WTC11 (cell line): ENCODE results near the gene SLAMF7. TPM values are rescaled to one million over a fixed set of nuclear protein-coding genes. Genes with fewer than 3 reads are reported as not detected.

Source experiments
- ATAC-seq: fragments of 200-7000 bp; cut with Tn5 transposase; 2 replicates; pipeline ENCODE4 v1.10.0; 2021; ENCODE audit warnings: mild to moderate bottlenecking, moderate library complexity
- CTCF ChIA-PET: fragments of 300-600 bp; sonication (Branson Sonifier 250); formaldehyde crosslinking; loops from one replicate; lab custom pipeline; 2021; ENCODE audit warnings: antibody characterized with exemption; lab: Charles Lee
- POLR2A ChIA-PET: fragments of 350-600 bp; sonication (Branson Sonifier 250); formaldehyde crosslinking; loops from one replicate; lab custom pipeline; 2021; ENCODE audit warnings: antibody characterized with exemption; lab: Charles Lee
- DNase-seq: peaks from one replicate; pipeline ENCODE4 v3.0.0; 2021; ENCODE audit warnings: low spot score
- H3K27ac Mint-ChIP-seq: 2 replicates; pipeline ENCODE4 v1.8.0; 2021; ENCODE audit warnings: mixed read lengths
- H3K27me3 Mint-ChIP-seq: 2 replicates; pipeline ENCODE4 v1.8.0; 2021; ENCODE audit warnings: low read depth, mild to moderate bottlenecking, moderate library complexity, mixed read lengths
- H3K36me3 Mint-ChIP-seq: 2 replicates; pipeline ENCODE4 v1.8.0; 2021; ENCODE audit warnings: mixed read lengths
- H3K4me1 Mint-ChIP-seq: 2 replicates; pipeline ENCODE4 v1.8.0; 2022; ENCODE audit warnings: mixed read lengths
- H3K4me3 Mint-ChIP-seq: 2 replicates; pipeline ENCODE4 v1.8.0; 2021; ENCODE audit warnings: mild to moderate bottlenecking, moderate library complexity, mixed read lengths
- H3K9me3 Mint-ChIP-seq: 2 replicates; pipeline ENCODE4 v1.8.0; 2021; ENCODE audit warnings: mixed read lengths
- CREM ChIP-seq: sonication (generic); formaldehyde crosslinking; IDR thresholded peaks from 2 replicates; pipeline ENCODE4 v1.8.1; 2022; ENCODE audit warnings: mild to moderate bottlenecking, missing genetic modification reagents, moderate library complexity
- CTCF ChIP-seq: fragments of 200-600 bp; IDR thresholded peaks from 2 replicates; pipeline ENCODE4 v1.8.0; 2022; ENCODE audit warnings: antibody characterized with exemption
- ELF4 ChIP-seq: sonication (generic); formaldehyde crosslinking; IDR thresholded peaks from 2 replicates; pipeline ENCODE4 v1.8.1; 2022; ENCODE audit warnings: low read depth, mild to moderate bottlenecking, moderate library complexity, missing genetic modification reagents
- GABPB1 ChIP-seq: sonication (generic); formaldehyde crosslinking; IDR thresholded peaks from 2 replicates; pipeline ENCODE4 v1.8.1; 2023; ENCODE audit warnings: mild to moderate bottlenecking, missing genetic modification reagents
- HMGA2 ChIP-seq: fragments of 250-450 bp; sonication (Bioruptor Pico); IDR thresholded peaks from 2 replicates; pipeline ENCODE4 v1.4.0; 2021; ENCODE audit warnings: mild to moderate bottlenecking, moderate library complexity
- RORB ChIP-seq: fragments of 250-450 bp; sonication (Bioruptor Pico); IDR thresholded peaks from 2 replicates; pipeline ENCODE4 v1.9.0; 2021; ENCODE audit warnings: mild to moderate bottlenecking
- SP1 ChIP-seq: sonication (generic); formaldehyde crosslinking; conservative IDR thresholded peaks from 2 replicates; pipeline ENCODE4 v1.8.1; 2022; ENCODE audit warnings: missing genetic modification reagents
- ZBTB21 ChIP-seq: sonication (generic); formaldehyde crosslinking; IDR thresholded peaks from 2 replicates; pipeline ENCODE4 v1.8.1; 2023; ENCODE audit warnings: mild to moderate bottlenecking, missing genetic modification reagents, borderline replicate concordance
- ZNF232 ChIP-seq: sonication (generic); formaldehyde crosslinking; IDR thresholded peaks from 2 replicates; pipeline ENCODE4 v1.8.0; 2022; ENCODE audit warnings: mild to moderate bottlenecking, missing genetic modification reagents
- ZNF396 ChIP-seq: fragments of 250-450 bp; sonication (Bioruptor Pico); IDR thresholded peaks from 2 replicates; pipeline ENCODE4 v1.8.0; 2021; ENCODE audit warnings: mild to moderate bottlenecking, moderate library complexity, borderline replicate concordance
- total RNA-seq: library from RNA; stranded (reverse); gene quantifications from 3 replicates; pipeline ENCODE4 v1.2.3, GENCODE V29; 2021
- TF ChIP-seq, protein P1 (sequence below): sonication (generic); formaldehyde crosslinking; IDR thresholded peaks from 2 replicates; pipeline ENCODE4 v1.8.0; 2022; ENCODE audit warnings: mild to moderate bottlenecking, missing genetic modification reagents
- TF ChIP-seq, protein P2 (sequence below): fragments of 250-450 bp; sonication (Bioruptor Pico); IDR thresholded peaks from 2 replicates; pipeline ENCODE4 v1.8.0; 2021; ENCODE audit warnings: mild to moderate bottlenecking

Gene SLAMF7
- total RNA-seq, 1 experiment from 2014 or later, result 0.15 TPM

GRCh38 chr1:160740133-160740688, 1.2 kb downstream of the SLAMF7 start:
- DNase-seq, result no peak
- H3K27ac Mint-ChIP-seq, result no peak overlapping the region
- no peak overlapping the region for H3K4me3 Mint-ChIP-seq
- peaks cover 9% of the 10 kb centered on the region; the same call in 1 of the 2 replicates for H3K27me3 Mint-ChIP-seq
- H3K36me3 Mint-ChIP-seq, result peaks cover 13% of the 10 kb centered on the region
- ATAC-seq, result no peak
- peaks cover 24% of the 10 kb centered on the region for H3K9me3 Mint-ChIP-seq
- CTCF ChIA-PET, result interaction anchor here (0.9 to 2.1 kb wide), 2 partner anchors 39 to 190 kb away, joined by 4 to 5 read pairs; no protein-coding TSS in a partner anchor
- peaks cover 7% of the 10 kb centered on the region for H3K4me1 Mint-ChIP-seq
- POLR2A ChIA-PET, result no interaction called here
- no peak for TF ChIP-seq ZBTB21 (CRISPR knock-in tag)
- TF ChIP-seq SP1, result no peak
- TF ChIP-seq, protein P1, sequence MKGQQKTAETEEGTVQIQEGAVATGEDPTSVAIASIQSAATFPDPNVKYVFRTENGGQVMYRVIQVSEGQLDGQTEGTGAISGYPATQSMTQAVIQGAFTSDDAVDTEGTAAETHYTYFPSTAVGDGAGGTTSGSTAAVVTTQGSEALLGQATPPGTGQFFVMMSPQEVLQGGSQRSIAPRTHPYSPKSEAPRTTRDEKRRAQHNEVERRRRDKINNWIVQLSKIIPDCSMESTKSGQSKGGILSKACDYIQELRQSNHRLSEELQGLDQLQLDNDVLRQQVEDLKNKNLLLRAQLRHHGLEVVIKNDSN (CRISPR knock-in tag), result no peak
- no peak for TF ChIP-seq GABPB1
- TF ChIP-seq HMGA2 (CRISPR knock-in tag), result no peak
- TF ChIP-seq CREM (CRISPR knock-in tag), result no peak
- no peak for TF ChIP-seq ZNF396 (CRISPR knock-in tag)
- TF ChIP-seq RORB (CRISPR knock-in tag), result no peak
- no peak for TF ChIP-seq CTCF
- TF ChIP-seq ZNF232 (CRISPR knock-in tag), result no peak

GRCh38 chr1:160741092-160741501, 2.0 kb downstream of the SLAMF7 start:
- Mint-ChIP-seq H3K4me3 (no peak overlapping the region), H3K36me3 (peaks cover 10% of the 10 kb centered on the region), H3K27ac (no peak overlapping the region)
- TF ChIP-seq, protein P2, sequence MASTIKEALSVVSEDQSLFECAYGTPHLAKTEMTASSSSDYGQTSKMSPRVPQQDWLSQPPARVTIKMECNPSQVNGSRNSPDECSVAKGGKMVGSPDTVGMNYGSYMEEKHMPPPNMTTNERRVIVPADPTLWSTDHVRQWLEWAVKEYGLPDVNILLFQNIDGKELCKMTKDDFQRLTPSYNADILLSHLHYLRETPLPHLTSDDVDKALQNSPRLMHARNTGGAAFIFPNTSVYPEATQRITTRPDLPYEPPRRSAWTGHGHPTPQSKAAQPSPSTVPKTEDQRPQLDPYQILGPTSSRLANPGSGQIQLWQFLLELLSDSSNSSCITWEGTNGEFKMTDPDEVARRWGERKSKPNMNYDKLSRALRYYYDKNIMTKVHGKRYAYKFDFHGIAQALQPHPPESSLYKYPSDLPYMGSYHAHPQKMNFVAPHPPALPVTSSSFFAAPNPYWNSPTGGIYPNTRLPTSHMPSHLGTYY (CRISPR knock-in tag), result no peak
- TF ChIP-seq, all 79 proteins: peak for 0
- POLR2A ChIA-PET, result no interaction called here
- peaks cover 19% of the 10 kb centered on the region for H3K9me3 Mint-ChIP-seq
- DNase-seq (no peak), ATAC-seq (no peak)
- CTCF ChIA-PET, result interaction anchor here (0.6 to 2.1 kb wide), 9 partner anchors 16 to 213 kb away, joined by 3 to 11 read pairs (median 4); partner anchors contain the start of gene ITLN2
- H3K27me3 Mint-ChIP-seq, result peaks cover 9% of the 10 kb centered on the region; the same call in 1 of the 2 replicates
- peaks cover 15% of the 10 kb centered on the region for H3K4me1 Mint-ChIP-seq

DNA sequence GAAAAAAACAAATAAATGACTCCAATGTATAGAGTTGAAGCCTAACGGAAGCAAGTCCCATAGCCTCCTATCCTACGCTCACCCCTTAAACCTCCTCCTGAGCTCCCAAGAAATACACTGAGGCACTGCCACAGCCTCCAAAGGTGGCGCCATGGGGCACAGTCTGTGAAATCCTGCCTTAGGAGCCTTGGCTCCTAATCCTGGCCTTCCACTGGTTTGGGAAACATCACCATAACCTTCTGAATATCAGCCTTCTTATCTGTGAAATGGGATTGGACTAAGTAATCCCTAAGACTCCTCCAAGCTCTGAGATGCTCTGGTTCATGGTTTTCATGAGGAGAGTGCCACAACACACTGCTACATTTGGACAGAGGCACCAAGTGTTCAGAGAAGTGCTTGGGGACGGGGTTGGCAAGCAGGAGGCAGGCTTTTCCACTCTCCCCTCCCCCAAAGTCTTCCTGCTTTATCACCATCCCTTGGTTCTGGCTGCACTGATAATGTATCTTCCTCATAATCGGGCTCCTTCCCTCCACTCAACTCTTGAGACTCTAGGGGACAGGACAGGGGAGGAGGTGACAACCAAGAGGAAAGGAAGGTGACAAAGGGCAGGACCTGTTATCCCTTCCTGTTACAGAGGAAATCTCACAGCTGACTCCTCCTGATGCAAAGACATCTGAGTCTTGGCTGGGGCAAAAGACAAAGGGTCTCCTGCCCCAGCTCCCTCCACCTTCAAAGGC, 2.7 kb downstream of the SLAMF7 start:
- Mint-ChIP-seq H3K4me1 (peaks cover 20% of the 10 kb centered on the region), H3K27ac (no peak overlapping the region), H3K9me3 (peaks cover 12% of the 10 kb centered on the region), H3K4me3 (no peak overlapping the region), H3K36me3 (peaks cover 4% of the 10 kb centered on the region), H3K27me3 (0 out of 2 replicates have a peak, but pooled peaks cover 4% of the 10 kb centered on the region)
- TF ChIP-seq ZNF232 (CRISPR knock-in tag), result no peak
- CTCF ChIA-PET, result interaction anchor here (0.6 to 2.1 kb wide), 8 partner anchors 16 to 212 kb away, joined by 3 to 11 read pairs (median 4); partner anchors contain the start of gene ITLN2
- POLR2A ChIA-PET, result no interaction called here
- DNase-seq (peak; percentile 26), ATAC-seq (peak; percentile 75)

- Mint-ChIP-seq H3K27me3 (no peaks in the 10 kb centered on the region), H3K9me3 (peaks cover 6% of the 10 kb centered on the region; the same call in 1 of the 2 replicates), H3K4me3 (no peak overlapping the region), H3K36me3 (no peaks in the 10 kb centered on the region), H3K27ac (no peak overlapping the region), H3K4me1 (peaks cover 28% of the 10 kb centered on the region)
- POLR2A ChIA-PET, result no interaction called here
- CTCF ChIA-PET, result interaction anchor here (1.3 to 1.7 kb wide), 2 partner anchors 34 to 209 kb away, joined by 3 to 11 read pairs; no protein-coding TSS in a partner anchor
- DNase-seq (no peak), ATAC-seq (no peak)
- TF ChIP-seq ELF4 (CRISPR knock-in tag) (no peak), GABPB1 (no peak)
These were observed 3.5 kb downstream of the SLAMF7 start for GRCh38 chr1:160742428-160743127.
